Adipocyte (in vitro differentiated cells): ENCODE measurements around the gene MAP4.
A peak's percentile ranks its signal among the peaks of the same experiment; 100 is the strongest.

Experiments
- DNase-seq: peaks from one replicate; pipeline ENCODE4 v3.0.0-alpha.2; 2015; ENCODE audit warnings: low read depth
- H3K27me3 ChIP-seq: replicated peaks from 2 replicates; pipeline ENCODE4 v1.7.0; 2013; ENCODE audit warnings: mild to moderate bottlenecking, low read length, moderate library complexity; ENCODE audit not compliant: control insufficient read depth, insufficient read depth
- H3K36me3 ChIP-seq: 2 replicates; pipeline ENCODE4 v1.7.0; 2013; ENCODE audit warnings: low read length, mild to moderate bottlenecking, moderate library complexity; ENCODE audit not compliant: control insufficient read depth, insufficient read depth, severe bottlenecking
- H3K4me1 ChIP-seq: 2 replicates; pipeline ENCODE4 v1.7.0; 2013; ENCODE audit warnings: mild to moderate bottlenecking, low read length, moderate library complexity; ENCODE audit not compliant: control insufficient read depth, insufficient read depth
- H3K4me3 ChIP-seq: 2 replicates; pipeline ENCODE4 v1.7.0; 2013; ENCODE audit warnings: mild to moderate bottlenecking, low read length, moderate library complexity
- H3K9ac ChIP-seq: 2 replicates; pipeline ENCODE4 v1.7.0; 2013; ENCODE audit warnings: mild to moderate bottlenecking, low read length, moderate library complexity
- H3K9me3 ChIP-seq: 2 replicates; pipeline ENCODE4 v1.7.0; 2013; ENCODE audit warnings: mild to moderate bottlenecking, low read length, moderate library complexity; ENCODE audit not compliant: control insufficient read depth

Gene MAP4

GRCh38 chr3:47985381-47985780 is 30.8 kb downstream of the MAP4 start:
- Histone ChIP-seq H3K36me3 (peaks cover 15% of the 10 kb centered on the region), H3K9me3 (no peaks in the 10 kb centered on the region), H3K27me3 (no peaks in the 10 kb centered on the region), H3K4me3 (no peak overlapping the region), H3K9ac (no peak overlapping the region), H3K4me1 (peaks cover 40% of the 10 kb centered on the region)
- no peak for DNase-seq

- H3K4me3 ChIP-seq: peak overlapping the region; percentile 47
- H3K4me1 ChIP-seq: peaks cover 29% of the 10 kb centered on the region
- peak; percentile 85 for DNase-seq
Observed at GRCh38 chr3:47984075-47984728, 32.0 kb downstream of the MAP4 start.

GRCh38 chr3:47980795-47981194 is 35.4 kb downstream of the MAP4 start:
- DNase-seq: no peak
- H3K4me3 ChIP-seq: no peak overlapping the region
- peaks cover 18% of the 10 kb centered on the region for H3K36me3 ChIP-seq
- H3K9me3 ChIP-seq: no peaks in the 10 kb centered on the region
- H3K4me1 ChIP-seq: peaks cover 26% of the 10 kb centered on the region
- H3K27me3 ChIP-seq: no peaks in the 10 kb centered on the region
- no peak overlapping the region for H3K9ac ChIP-seq

More at GRCh38 chr3:47984075-47984728, 32.0 kb downstream of the MAP4 start:
- H3K9ac ChIP-seq: no peak overlapping the region
- H3K9me3 ChIP-seq: no peaks in the 10 kb centered on the region
- H3K36me3 ChIP-seq: peaks cover 11% of the 10 kb centered on the region
- H3K27me3 ChIP-seq: no peaks in the 10 kb centered on the region

DNA sequence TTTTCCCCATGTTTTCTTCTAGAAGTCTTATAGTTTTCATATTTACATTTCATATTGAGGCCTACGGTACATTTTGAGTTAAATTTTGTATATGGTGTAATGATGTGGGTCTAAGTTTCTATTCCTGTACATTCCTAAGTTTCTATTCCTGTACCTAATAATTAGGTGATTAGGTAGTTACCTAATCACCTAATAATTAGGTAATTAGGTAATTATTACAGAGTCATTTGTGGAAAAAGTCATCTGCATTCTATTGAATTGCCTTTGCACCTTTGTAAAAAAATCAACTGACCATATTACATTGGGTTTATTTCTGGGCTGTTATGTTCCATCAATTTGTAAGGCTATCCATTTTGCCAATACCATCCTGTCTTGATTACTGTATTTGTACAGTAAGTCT is 37.1 kb downstream of the MAP4 start:
- H3K9me3 ChIP-seq: no peaks in the 10 kb centered on the region
- peaks cover 12% of the 10 kb centered on the region for H3K4me1 ChIP-seq
- no peak for DNase-seq
- peaks cover 28% of the 10 kb centered on the region for H3K36me3 ChIP-seq
- no peak overlapping the region for H3K9ac ChIP-seq
- no peaks in the 10 kb centered on the region for H3K27me3 ChIP-seq
- H3K4me3 ChIP-seq: no peak overlapping the region

DNA sequence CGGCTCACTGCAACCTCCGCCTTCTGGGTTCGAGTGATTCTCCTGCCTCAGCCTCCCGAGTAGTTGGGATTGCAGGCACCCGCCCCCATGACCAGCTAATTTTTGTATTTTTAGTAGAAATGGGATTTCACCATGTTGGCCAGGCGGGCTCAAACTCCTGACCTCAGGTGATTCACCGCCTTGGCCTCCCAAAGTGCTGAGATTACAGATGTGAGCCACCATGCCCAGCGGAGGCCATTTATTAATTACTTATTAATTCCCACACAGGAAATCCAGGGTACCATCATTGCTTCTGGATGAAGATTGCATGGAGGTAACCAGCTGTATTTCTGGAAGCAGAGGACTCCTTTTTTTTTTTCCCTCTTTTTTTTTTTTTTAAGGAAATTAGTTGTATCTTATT is 37.8 kb downstream of the MAP4 start:
- Histone ChIP-seq H3K9ac (no peak overlapping the region), H3K4me1 (peaks cover 6% of the 10 kb centered on the region), H3K36me3 (peaks cover 34% of the 10 kb centered on the region), H3K27me3 (no peaks in the 10 kb centered on the region), H3K9me3 (no peaks in the 10 kb centered on the region), H3K4me3 (no peak overlapping the region)
- no peak for DNase-seq

- Histone ChIP-seq H3K27me3 (no peaks in the 10 kb centered on the region), H3K4me1 (no peaks in the 10 kb centered on the region), H3K4me3 (no peak overlapping the region), H3K9me3 (no peaks in the 10 kb centered on the region), H3K9ac (no peak overlapping the region), H3K36me3 (peaks cover 44% of the 10 kb centered on the region)
- DNase-seq: no peak
Observed at GRCh38 chr3:47976135-47976732, 40.0 kb downstream of the MAP4 start.

- Histone ChIP-seq H3K36me3 (peaks cover 49% of the 10 kb centered on the region), H3K4me1 (no peaks in the 10 kb centered on the region), H3K9ac (no peak overlapping the region), H3K9me3 (no peaks in the 10 kb centered on the region), H3K4me3 (no peak overlapping the region), H3K27me3 (no peaks in the 10 kb centered on the region)
- no peak for DNase-seq
Observed at GRCh38 chr3:47974974-47975470, 41.2 kb downstream of the MAP4 start.

GRCh38 chr3:47971081-47971480 is 45.1 kb downstream of the MAP4 start:
- no peaks in the 10 kb centered on the region for H3K9me3 ChIP-seq
- no peaks in the 10 kb centered on the region for H3K27me3 ChIP-seq
- H3K4me3 ChIP-seq: no peak overlapping the region
- no peak overlapping the region for H3K9ac ChIP-seq
- H3K36me3 ChIP-seq: peaks cover 34% of the 10 kb centered on the region
- no peaks in the 10 kb centered on the region for H3K4me1 ChIP-seq
- no peak for DNase-seq

DNA sequence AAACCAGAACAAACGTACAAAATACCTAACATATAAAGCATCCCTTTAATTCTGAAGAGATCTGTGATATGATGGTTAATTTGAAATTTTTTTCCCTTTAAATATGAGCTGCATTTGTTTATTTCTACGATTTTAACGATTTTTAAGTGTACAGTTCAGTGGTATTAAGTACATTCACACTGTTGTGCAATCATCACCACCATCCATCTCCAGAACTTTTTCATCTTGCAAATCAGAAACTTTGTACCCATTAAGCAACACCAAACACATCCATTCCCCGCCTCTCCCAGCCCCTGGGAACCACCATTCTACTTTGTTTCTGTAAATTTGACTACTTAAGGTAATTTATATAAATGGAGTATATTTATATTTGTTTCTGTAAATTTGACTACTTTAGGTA is 51.5 kb downstream of the MAP4 start:
- H3K4me1 ChIP-seq: peaks cover 23% of the 10 kb centered on the region
- no peaks in the 10 kb centered on the region for H3K36me3 ChIP-seq
- no peak overlapping the region for H3K4me3 ChIP-seq
- no peaks in the 10 kb centered on the region for H3K27me3 ChIP-seq
- H3K9ac ChIP-seq: no peak overlapping the region
- no peaks in the 10 kb centered on the region for H3K9me3 ChIP-seq
- no peak for DNase-seq

DNA sequence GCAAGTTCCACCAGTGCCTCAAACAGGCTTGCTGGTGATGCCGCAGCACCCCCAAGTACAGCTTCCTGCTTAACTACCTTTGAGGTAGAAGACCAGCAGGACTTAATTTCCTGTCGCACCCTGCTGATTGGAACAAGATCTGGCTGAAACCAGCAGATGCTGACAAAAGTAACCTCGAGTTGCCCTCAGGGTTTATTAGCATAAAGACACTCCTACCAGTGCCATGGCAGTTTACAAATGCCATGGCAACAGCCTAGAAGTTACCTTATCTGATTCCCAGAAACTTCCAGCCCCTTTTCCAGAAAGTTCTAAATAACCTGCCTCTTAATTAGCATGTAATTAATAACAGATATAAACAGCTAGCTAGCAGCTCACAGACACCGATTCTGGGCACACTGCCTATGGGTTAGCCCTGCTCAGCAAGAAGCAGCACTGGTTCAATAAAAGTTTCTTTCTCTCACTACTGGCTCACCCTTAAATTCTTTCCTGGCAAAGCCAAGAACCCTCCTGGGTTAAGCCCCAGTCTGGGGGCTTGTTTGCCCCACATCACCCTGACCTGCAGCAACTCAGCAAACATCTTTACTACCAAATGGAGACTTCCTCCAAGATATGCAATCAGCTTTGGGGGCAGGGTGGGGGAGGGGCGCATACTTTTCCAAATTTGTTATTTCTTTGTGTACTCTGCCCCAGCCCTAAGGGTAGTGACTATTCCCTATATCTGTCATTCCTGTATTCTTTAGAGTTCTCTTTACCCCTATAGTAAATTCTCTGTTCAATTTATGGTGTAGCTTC is 54.2 kb downstream of the MAP4 start:
- Histone ChIP-seq H3K9ac (no peak overlapping the region), H3K9me3 (no peaks in the 10 kb centered on the region), H3K27me3 (no peaks in the 10 kb centered on the region), H3K36me3 (no peaks in the 10 kb centered on the region), H3K4me1 (peaks cover 26% of the 10 kb centered on the region), H3K4me3 (no peak overlapping the region)
- DNase-seq: peak; percentile 45

- Histone ChIP-seq H3K36me3 (no peaks in the 10 kb centered on the region), H3K4me3 (no peak overlapping the region), H3K4me1 (peaks cover 26% of the 10 kb centered on the region), H3K9ac (no peak overlapping the region), H3K9me3 (no peaks in the 10 kb centered on the region), H3K27me3 (no peaks in the 10 kb centered on the region)
- no peak for DNase-seq
Observed at GRCh38 chr3:47961036-47961435, 55.2 kb downstream of the MAP4 start.
